Epidermal melanocyte (primary cell): ENCODE results near the gene PTGES.

Source experiments
- DNase-seq: peaks from one replicate; pipeline ENCODE4 v3.0.0; 2011; ENCODE audit warnings: low spot score; ENCODE audit not compliant: insufficient read length

Gene PTGES

GRCh38 chr9:129720181-129720864 is 32.5 kb downstream of the PTGES start:
- no peak for DNase-seq

GRCh38 chr9:129719135-129719534 is 33.7 kb downstream of the PTGES start:
- no peak for DNase-seq

GRCh38 chr9:129718647-129719046 is 34.2 kb downstream of the PTGES start:
- no peak for DNase-seq

GRCh38 chr9:129717991-129718390 is 34.9 kb downstream of the PTGES start:
- DNase-seq: no peak

- DNase-seq: no peak
These were observed 36.8 kb downstream of the PTGES start for GRCh38 chr9:129716091-129716490.

- no peak for DNase-seq
These were observed 38.3 kb downstream of the PTGES start for GRCh38 chr9:129714511-129715061.

- no peak for DNase-seq
These were observed 39.5 kb downstream of the PTGES start for GRCh38 chr9:129713402-129713679.

GRCh38 chr9:129712634-129713401 is 40.0 kb downstream of the PTGES start:
- DNase-seq: no peak

- DNase-seq: no peak
These were observed 42.7 kb downstream of the PTGES start for GRCh38 chr9:129710169-129710453.

- DNase-seq: no peak
These were observed 43.2 kb downstream of the PTGES start for GRCh38 chr9:129709438-129710168.

GRCh38 chr9:129708793-129709192 is 44.0 kb downstream of the PTGES start:
- DNase-seq: no peak

- no peak for DNase-seq
These were observed 48.0 kb downstream of the PTGES start for GRCh38 chr9:129704807-129705206.

GRCh38 chr9:129703667-129704355 is 49.0 kb downstream of the PTGES start:
- no peak for DNase-seq

- peak; percentile 89 for DNase-seq
These were observed 50.0 kb downstream of the PTGES start for GRCh38 chr9:129702589-129703520.

GRCh38 chr9:129701549-129701948 is 51.3 kb downstream of the PTGES start:
- no peak for DNase-seq

GRCh38 chr9:129701054-129701453 is 51.8 kb downstream of the PTGES start:
- no peak for DNase-seq

- DNase-seq: no peak
These were observed 54.5 kb downstream of the PTGES start for GRCh38 chr9:129698254-129698757.

- DNase-seq: no peak
These were observed 55.1 kb downstream of the PTGES start for GRCh38 chr9:129697656-129698253.

GRCh38 chr9:129696944-129697655 is 55.7 kb downstream of the PTGES start:
- DNase-seq: peak; percentile 84
